ENCODE data around the gene BPIFB2. TPM values are rescaled to one million over a fixed set of nuclear protein-coding genes. Genes with fewer than 3 reads are reported as not detected.

Gene BPIFB2
- total RNA-seq, 1 donor from 2014 or later: not detected

- Mint-ChIP-seq H3K9me3 (ENCODE audit: unreplicated experiment) (peaks cover 8% of the 10 kb centered on the region), H3K36me3 (ENCODE audit: unreplicated experiment) (no peaks in the 10 kb centered on the region), H3K27me3 (ENCODE audit: unreplicated experiment) (peaks cover 4% of the 10 kb centered on the region), H3K4me3 (ENCODE audit: unreplicated experiment) (no peak overlapping the region), H3K4me1 (ENCODE audit: low read depth, unreplicated experiment) (peaks cover 2% of the 10 kb centered on the region), H3K27ac (ENCODE audit: unreplicated experiment) (no peak overlapping the region)
- TF ChIP-seq, protein P1, sequence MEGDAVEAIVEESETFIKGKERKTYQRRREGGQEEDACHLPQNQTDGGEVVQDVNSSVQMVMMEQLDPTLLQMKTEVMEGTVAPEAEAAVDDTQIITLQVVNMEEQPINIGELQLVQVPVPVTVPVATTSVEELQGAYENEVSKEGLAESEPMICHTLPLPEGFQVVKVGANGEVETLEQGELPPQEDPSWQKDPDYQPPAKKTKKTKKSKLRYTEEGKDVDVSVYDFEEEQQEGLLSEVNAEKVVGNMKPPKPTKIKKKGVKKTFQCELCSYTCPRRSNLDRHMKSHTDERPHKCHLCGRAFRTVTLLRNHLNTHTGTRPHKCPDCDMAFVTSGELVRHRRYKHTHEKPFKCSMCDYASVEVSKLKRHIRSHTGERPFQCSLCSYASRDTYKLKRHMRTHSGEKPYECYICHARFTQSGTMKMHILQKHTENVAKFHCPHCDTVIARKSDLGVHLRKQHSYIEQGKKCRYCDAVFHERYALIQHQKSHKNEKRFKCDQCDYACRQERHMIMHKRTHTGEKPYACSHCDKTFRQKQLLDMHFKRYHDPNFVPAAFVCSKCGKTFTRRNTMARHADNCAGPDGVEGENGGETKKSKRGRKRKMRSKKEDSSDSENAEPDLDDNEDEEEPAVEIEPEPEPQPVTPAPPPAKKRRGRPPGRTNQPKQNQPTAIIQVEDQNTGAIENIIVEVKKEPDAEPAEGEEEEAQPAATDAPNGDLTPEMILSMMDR (IDR thresholded peaks at IDR 0.05; ENCODE audit: partially characterized antibody, unreplicated experiment): no peak
- DNase-seq: no peak
These were observed 5.1 kb downstream of the BPIFB2 start for GRCh38 chr20:33012327-33013189.

GRCh38 chr20:33013701-33014326, 6.3 kb downstream of the BPIFB2 start:
- Mint-ChIP-seq H3K4me1 (ENCODE audit: low read depth, unreplicated experiment) (peaks cover 2% of the 10 kb centered on the region), H3K27me3 (ENCODE audit: unreplicated experiment) (peaks cover 4% of the 10 kb centered on the region), H3K9me3 (ENCODE audit: unreplicated experiment) (peaks cover 8% of the 10 kb centered on the region), H3K36me3 (ENCODE audit: unreplicated experiment) (no peaks in the 10 kb centered on the region), H3K4me3 (ENCODE audit: unreplicated experiment) (no peak overlapping the region), H3K27ac (ENCODE audit: unreplicated experiment) (no peak overlapping the region)
- no peak for DNase-seq
- TF ChIP-seq, protein P1 (IDR thresholded peaks at IDR 0.05; ENCODE audit: partially characterized antibody, unreplicated experiment): no peak

DNA sequence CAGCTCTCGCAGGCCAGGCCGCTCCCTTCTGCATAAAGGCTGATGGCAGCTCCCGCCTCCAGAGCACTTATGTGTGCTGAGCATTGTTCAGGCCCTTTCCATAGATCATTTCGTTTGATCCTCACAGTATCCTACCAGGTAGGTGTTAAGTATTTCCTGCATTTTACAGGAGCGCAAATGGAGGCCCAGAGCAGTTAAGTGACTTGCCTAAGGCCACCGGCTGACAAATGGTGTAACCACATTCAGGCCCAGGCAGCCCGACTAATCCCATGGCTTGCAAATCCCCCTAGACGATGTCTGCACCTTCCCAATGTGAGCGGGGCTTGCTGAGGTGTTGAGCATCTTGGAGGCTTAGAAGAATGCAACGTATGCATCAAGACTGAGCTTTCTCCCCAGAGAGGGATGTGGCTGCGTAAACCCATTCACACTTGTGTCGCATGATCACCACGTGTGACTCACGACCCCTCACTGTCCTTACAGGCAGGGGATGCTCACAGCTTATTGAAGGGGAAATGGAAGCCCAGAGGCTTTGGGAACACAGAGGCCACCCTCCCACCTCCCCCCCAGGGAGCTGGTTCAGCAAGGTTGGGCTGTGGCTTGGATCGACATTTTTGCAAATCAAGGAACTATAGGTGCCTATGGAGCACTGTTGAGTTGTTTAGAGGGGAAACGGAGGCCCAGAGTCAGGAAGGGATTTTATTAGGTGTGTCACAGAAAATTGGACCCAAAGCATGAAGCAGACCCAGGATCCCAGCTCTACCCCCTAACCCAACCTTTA, 7.0 kb downstream of the BPIFB2 start:
- H3K27me3 Mint-ChIP-seq (ENCODE audit: unreplicated experiment): peaks cover 4% of the 10 kb centered on the region
- peaks cover 2% of the 10 kb centered on the region for H3K4me1 Mint-ChIP-seq (ENCODE audit: low read depth, unreplicated experiment)
- TF ChIP-seq, protein P1 (IDR thresholded peaks at IDR 0.05; ENCODE audit: partially characterized antibody, unreplicated experiment): no peak
- H3K9me3 Mint-ChIP-seq (ENCODE audit: unreplicated experiment): peaks cover 5% of the 10 kb centered on the region
- H3K36me3 Mint-ChIP-seq (ENCODE audit: unreplicated experiment): no peaks in the 10 kb centered on the region
- no peak for DNase-seq
- H3K27ac Mint-ChIP-seq (ENCODE audit: unreplicated experiment): no peak overlapping the region
- H3K4me3 Mint-ChIP-seq (ENCODE audit: unreplicated experiment): no peak overlapping the region

DNA sequence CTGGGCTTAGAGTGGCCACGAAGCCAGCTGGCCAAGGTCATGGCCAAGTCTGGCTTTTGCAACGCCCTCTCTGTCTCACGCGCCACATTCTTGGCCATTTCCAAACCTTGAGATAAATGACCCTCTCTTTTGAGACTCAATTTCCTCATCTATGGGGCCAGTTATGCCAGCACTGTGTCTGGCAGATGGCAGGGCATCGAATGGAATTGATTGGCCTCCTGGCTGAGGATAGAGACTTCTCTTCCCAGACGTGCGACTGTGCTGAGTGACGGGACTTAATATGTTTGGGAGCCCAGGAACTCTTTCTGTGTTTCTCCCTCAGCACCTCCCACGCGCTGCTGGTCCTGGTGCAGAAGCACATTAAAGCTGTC, 7.6 kb downstream of the BPIFB2 start:
- Mint-ChIP-seq H3K27me3 (ENCODE audit: unreplicated experiment) (peaks cover 4% of the 10 kb centered on the region), H3K4me1 (ENCODE audit: low read depth, unreplicated experiment) (peaks cover 2% of the 10 kb centered on the region), H3K4me3 (ENCODE audit: unreplicated experiment) (no peak overlapping the region), H3K27ac (ENCODE audit: unreplicated experiment) (no peak overlapping the region), H3K36me3 (ENCODE audit: unreplicated experiment) (no peaks in the 10 kb centered on the region), H3K9me3 (ENCODE audit: unreplicated experiment) (peaks cover 5% of the 10 kb centered on the region)
- TF ChIP-seq, protein P1 (IDR thresholded peaks at IDR 0.05; ENCODE audit: partially characterized antibody, unreplicated experiment): no peak
- no peak for DNase-seq
